SK-N-SH treated with all-trans-retinoic acid at 6 μM for 48 hours (cell line): Measurements from ENCODE around the gene PCDHGB3.

Experiments used
- CSDC2 ChIP-seq: fragments of 250-450 bp; sonication (Bioruptor Pico); IDR thresholded peaks from 2 replicates; pipeline ENCODE4 v1.5.0; 2020; ENCODE audit warnings: mild to moderate bottlenecking, moderate library complexity
- GLIS3 ChIP-seq: fragments of 250-450 bp; sonication (Bioruptor Pico); IDR thresholded peaks from 2 replicates; pipeline ENCODE4 v1.5.0; 2020; ENCODE audit warnings: mild to moderate bottlenecking, moderate library complexity
- ISL1 ChIP-seq: fragments of 250-450 bp; sonication (Bioruptor Pico); IDR thresholded peaks from 2 replicates; pipeline ENCODE4 v2.1.2; 2022; ENCODE audit warnings: mild to moderate bottlenecking, moderate library complexity
- RARB ChIP-seq: fragments of 250-450 bp; sonication (Bioruptor Pico); IDR thresholded peaks from 2 replicates; pipeline ENCODE4 v1.8.0; 2021; ENCODE audit warnings: mild to moderate bottlenecking, moderate library complexity
- TOX ChIP-seq: fragments of 250-450 bp; sonication (Bioruptor Pico); IDR thresholded peaks from 2 replicates; pipeline ENCODE4 v1.8.0; 2021; ENCODE audit warnings: mild to moderate bottlenecking, moderate library complexity, borderline replicate concordance
- ZFP3 ChIP-seq: fragments of 250-450 bp; sonication (Bioruptor Pico); IDR thresholded peaks from 2 replicates; pipeline ENCODE4 v1.5.0; 2020; ENCODE audit warnings: mild to moderate bottlenecking, moderate library complexity
- ZNF565 ChIP-seq: fragments of 450-650 bp; formaldehyde crosslinking; conservative IDR thresholded peaks from 2 replicates; pipeline ENCODE4 v1.5.0; 2020; ENCODE audit warnings: low read depth, mild to moderate bottlenecking, moderate library complexity
- TF ChIP-seq, protein P1 (sequence below): fragments of 250-450 bp; sonication (Bioruptor Pico); IDR thresholded peaks from 2 replicates; pipeline ENCODE4 v1.5.0; 2020; ENCODE audit warnings: mild to moderate bottlenecking, moderate library complexity
- TF ChIP-seq, protein P2 (sequence below): fragments of 250-450 bp; sonication (Bioruptor Pico); IDR thresholded peaks from 2 replicates; pipeline ENCODE4 v1.5.1; 2020; ENCODE audit warnings: low read depth, mild to moderate bottlenecking, moderate library complexity

- TF ChIP-seq GLIS3 (no peak), RARB (CRISPR knock-in tag) (no peak), CSDC2 (CRISPR knock-in tag) (no peak), TOX (no peak), ZFP3 (CRISPR knock-in tag) (no peak), ZNF565 (CRISPR knock-in tag) (no peak), ISL1 (CRISPR knock-in tag) (no peak)
- TF ChIP-seq, protein P1, sequence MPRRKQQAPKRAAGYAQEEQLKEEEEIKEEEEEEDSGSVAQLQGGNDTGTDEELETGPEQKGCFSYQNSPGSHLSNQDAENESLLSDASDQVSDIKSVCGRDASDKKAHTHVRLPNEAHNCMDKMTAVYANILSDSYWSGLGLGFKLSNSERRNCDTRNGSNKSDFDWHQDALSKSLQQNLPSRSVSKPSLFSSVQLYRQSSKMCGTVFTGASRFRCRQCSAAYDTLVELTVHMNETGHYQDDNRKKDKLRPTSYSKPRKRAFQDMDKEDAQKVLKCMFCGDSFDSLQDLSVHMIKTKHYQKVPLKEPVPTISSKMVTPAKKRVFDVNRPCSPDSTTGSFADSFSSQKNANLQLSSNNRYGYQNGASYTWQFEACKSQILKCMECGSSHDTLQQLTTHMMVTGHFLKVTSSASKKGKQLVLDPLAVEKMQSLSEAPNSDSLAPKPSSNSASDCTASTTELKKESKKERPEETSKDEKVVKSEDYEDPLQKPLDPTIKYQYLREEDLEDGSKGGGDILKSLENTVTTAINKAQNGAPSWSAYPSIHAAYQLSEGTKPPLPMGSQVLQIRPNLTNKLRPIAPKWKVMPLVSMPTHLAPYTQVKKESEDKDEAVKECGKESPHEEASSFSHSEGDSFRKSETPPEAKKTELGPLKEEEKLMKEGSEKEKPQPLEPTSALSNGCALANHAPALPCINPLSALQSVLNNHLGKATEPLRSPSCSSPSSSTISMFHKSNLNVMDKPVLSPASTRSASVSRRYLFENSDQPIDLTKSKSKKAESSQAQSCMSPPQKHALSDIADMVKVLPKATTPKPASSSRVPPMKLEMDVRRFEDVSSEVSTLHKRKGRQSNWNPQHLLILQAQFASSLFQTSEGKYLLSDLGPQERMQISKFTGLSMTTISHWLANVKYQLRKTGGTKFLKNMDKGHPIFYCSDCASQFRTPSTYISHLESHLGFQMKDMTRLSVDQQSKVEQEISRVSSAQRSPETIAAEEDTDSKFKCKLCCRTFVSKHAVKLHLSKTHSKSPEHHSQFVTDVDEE (CRISPR knock-in tag) = no peak
- TF ChIP-seq, protein P2, sequence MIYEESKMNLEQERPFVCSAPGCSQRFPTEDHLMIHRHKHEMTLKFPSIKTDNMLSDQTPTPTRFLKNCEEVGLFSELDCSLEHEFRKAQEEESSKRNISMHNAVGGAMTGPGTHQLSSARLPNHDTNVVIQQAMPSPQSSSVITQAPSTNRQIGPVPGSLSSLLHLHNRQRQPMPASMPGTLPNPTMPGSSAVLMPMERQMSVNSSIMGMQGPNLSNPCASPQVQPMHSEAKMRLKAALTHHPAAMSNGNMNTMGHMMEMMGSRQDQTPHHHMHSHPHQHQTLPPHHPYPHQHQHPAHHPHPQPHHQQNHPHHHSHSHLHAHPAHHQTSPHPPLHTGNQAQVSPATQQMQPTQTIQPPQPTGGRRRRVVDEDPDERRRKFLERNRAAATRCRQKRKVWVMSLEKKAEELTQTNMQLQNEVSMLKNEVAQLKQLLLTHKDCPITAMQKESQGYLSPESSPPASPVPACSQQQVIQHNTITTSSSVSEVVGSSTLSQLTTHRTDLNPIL (CRISPR knock-in tag) = no peak
Observed at GRCh38 chr5:141351591-141351990, 18.5 kb upstream of the PCDHGB3 start.
